ENCODE measurements around the gene DEXI.
A peak's percentile ranks its signal among the peaks of the same experiment; 100 is the strongest.

The DEXI gene

DNA sequence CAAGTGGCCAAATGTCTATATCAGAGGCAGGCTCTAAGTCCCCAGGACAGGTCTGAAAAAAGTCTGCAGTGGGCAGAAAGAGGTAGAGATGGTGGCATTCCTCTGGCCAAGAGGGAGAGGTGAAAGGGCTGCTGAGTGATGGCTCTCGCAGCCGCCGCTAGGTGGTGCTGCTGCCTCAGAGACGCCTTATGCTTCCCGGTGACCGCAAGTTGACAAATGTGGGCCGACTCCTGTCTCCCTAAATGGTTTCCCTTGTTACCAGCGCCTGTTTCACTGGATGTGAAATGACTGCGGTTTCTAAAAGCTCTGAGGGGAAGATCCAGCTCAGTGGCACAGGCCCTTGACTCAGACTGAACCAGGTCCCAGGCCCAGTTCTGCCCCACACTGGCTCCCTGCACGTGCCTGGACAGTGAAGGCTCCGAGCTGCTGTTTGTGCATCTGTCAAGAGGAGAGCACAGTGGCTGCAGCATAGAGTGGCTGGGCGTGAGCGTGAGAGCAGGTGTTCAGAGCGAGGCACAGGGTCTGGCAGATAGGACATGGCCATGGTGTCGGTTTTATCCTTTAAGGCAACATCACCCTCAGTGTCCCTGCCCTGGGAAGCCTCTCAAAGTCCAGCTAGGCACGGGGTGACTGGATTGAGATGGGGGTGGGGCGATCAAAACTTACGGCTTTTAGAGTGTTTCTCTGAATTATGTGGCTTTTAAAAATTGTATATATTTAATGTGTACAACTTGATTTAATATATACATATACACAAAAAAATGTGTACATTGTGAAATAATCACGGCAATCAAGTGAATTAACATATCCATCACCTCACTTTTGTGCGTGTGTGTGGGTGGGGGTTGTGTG, 22.0 kb upstream of the DEXI start:
- DNase-seq (ENCODE audit: insufficient read length, low spot score): peak; percentile 49
- FAIRE-seq: no peak
- peak; percentile 89 for TF ChIP-seq CTCF (IDR thresholded peaks at IDR 0.05; ENCODE audit: insufficient read depth, missing control alignments)

DNA sequence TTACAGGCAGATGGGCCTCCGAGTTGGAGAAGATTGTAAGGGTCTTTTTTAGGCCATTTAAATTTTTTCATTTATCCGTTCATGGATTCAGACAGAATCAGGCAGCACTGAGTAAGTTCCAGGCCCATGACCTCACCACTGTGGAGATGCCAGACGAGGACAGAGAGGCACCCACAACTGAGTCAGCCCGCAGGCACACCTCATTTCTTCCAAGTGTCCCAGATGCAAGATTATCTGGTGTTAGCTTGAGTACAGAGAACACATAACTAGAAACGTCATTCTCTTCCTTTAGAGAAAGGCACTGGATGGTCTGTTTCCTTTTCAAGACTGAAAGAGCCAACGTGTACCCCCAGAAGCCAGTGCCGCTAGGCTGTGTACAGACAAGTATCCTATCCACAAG, 19.0 kb upstream of the DEXI start:
- no peak for FAIRE-seq
- no peak for DNase-seq (ENCODE audit: insufficient read length, low spot score)
- TF ChIP-seq CTCF (IDR thresholded peaks at IDR 0.05; ENCODE audit: insufficient read depth, missing control alignments): no peak

DNA sequence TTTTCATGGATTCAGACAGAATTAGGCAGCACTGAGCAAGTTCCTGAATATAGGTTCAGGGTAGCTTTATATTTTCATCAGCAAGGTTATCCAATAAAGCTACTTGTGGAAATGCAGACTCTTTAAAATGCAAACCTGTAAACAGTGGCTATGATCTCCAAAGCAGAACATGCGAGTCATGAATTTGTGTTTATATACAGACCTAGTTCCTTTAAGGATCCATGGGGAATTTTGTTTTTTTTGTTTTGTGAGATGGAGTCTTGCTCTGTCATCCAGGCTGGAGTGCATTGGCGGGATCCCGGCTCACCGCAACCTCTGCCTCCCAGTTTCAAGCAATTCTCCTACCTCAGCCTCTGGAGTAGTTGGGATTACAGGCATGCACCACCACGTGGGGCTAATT, 16.9 kb upstream of the DEXI start:
- FAIRE-seq (no peak), DNase-seq (ENCODE audit: insufficient read length, low spot score) (no peak)
- TF ChIP-seq CTCF (IDR thresholded peaks at IDR 0.05; ENCODE audit: insufficient read depth, missing control alignments): no peak

- FAIRE-seq (no peak), DNase-seq (ENCODE audit: insufficient read length, low spot score) (no peak)
- TF ChIP-seq CTCF (IDR thresholded peaks at IDR 0.05; ENCODE audit: insufficient read depth, missing control alignments): no peak
Observed at GRCh38 chr16:10957771-10958482, 15.7 kb upstream of the DEXI start.

DNA sequence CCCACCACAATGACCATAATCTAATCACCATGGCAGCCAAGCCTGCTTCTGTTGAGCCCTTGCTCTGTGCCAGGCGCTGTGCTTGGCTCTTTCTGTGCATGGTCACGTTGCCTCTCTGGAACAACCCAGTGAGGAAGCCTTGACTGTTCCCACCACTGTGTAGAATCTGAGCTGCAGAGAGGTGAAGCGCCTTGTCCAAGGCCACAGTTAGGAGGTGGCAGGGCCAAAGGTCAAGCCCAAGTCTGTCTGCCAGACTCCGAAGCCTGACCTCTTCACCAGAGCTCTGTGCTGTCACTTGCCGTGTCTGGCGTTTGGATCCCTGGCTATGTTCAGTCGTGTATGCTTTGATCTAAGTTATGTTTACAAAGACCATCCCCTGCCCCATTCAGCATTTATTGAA, 12.6 kb upstream of the DEXI start:
- no peak for TF ChIP-seq CTCF (IDR thresholded peaks at IDR 0.05; ENCODE audit: insufficient read depth, missing control alignments)
- FAIRE-seq (no peak), DNase-seq (ENCODE audit: insufficient read length, low spot score) (no peak)

DNA sequence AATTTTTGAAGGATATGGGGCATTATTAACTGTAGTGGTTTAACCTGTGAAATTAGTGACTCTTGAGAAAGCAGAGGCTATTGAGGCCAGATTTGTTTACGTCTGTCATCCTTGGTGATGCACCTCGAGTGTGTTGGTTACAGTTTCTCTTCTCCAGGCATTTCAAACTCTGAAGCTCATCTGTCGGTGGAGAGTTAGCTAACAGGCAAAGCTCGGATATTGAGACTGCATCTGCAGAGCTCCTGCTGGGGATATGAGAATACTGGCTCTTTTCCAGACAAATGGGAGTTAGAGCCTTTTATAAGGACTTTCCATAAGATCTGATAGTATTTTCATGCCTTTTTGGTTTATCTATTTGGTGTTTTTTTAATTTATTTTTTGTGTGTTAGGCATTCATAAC, 8.8 kb upstream of the DEXI start:
- FAIRE-seq (no peak), DNase-seq (ENCODE audit: insufficient read length, low spot score) (no peak)
- no peak for TF ChIP-seq CTCF (IDR thresholded peaks at IDR 0.05; ENCODE audit: insufficient read depth, missing control alignments)

DNA sequence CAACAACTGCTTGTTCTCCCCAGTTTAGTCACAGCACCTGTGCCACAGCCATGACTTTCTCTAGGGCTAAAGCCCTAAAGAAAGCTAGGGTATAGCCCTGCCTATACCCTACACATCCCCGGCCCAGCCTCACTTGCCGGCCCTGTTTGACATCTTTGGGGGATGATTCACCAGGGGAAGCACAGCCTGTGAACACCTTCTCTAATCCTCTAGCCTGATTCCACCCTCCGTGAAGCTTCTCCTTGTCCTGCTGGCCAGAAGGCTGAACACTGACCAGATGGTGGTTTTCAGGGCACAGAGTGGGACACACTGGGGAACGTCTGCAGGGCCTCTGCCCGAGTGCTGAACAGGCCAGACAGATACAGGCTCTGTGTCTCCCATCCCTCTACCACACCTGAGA, 8.1 kb upstream of the DEXI start:
- no peak for TF ChIP-seq CTCF (IDR thresholded peaks at IDR 0.05; ENCODE audit: insufficient read depth, missing control alignments)
- no peak for FAIRE-seq
- DNase-seq (ENCODE audit: insufficient read length, low spot score): no peak

All from D721Med (cell line).